ENCODE measurements around the gene TAGLN. TPM values are rescaled to one million over a fixed set of nuclear protein-coding genes. Genes with fewer than 3 reads are reported as not detected.

The TAGLN gene
- total RNA-seq, 1 experiment from 2014 or later: 4.2 TPM

DNA sequence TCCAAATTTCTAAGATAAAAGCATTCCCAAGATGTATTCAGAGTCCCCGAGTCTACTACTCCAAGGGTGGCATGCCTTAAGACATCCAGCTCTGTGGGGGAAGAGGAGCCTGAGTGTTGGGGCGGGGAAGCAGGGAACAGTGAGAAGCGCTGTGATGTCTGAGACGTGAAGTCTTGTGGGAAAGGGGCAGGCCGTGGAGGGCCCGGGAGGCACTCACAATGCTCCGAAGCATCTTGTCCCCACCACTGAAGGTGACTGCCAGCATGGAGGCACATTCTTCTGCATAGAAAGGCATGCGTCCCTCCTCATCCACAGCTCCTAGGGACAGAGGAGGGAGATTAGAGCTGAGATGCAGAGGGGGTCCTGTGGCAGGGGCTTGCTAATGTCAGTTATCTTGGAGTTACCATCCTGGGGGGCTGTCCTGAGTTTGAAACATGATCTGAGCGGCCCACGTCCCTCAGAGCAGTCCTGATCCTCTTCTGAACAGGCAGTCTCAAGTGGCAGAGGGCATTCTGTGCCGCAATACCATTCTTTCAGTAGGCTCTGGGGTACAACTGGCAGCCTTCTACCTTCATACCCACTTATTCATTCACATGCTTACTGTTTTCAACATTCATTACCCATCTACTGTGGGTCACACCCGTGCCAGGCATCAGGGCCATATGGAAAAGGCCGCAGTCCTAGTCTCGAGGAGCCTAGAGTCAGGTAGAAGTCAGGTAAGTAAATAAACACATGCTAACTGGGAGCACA is 24.0 kb downstream of the TAGLN start:
- Histone ChIP-seq H3K4me3 (no peak overlapping the region), H3K27me3 (no peaks in the 10 kb centered on the region), H3K36me3 (no peaks in the 10 kb centered on the region), H3K4me1 (peaks cover 22% of the 10 kb centered on the region), H3K27ac (no peak overlapping the region), H3K9me3 (replicated peaks) (no peaks in the 10 kb centered on the region)
- DNase-seq: no peak

DNA sequence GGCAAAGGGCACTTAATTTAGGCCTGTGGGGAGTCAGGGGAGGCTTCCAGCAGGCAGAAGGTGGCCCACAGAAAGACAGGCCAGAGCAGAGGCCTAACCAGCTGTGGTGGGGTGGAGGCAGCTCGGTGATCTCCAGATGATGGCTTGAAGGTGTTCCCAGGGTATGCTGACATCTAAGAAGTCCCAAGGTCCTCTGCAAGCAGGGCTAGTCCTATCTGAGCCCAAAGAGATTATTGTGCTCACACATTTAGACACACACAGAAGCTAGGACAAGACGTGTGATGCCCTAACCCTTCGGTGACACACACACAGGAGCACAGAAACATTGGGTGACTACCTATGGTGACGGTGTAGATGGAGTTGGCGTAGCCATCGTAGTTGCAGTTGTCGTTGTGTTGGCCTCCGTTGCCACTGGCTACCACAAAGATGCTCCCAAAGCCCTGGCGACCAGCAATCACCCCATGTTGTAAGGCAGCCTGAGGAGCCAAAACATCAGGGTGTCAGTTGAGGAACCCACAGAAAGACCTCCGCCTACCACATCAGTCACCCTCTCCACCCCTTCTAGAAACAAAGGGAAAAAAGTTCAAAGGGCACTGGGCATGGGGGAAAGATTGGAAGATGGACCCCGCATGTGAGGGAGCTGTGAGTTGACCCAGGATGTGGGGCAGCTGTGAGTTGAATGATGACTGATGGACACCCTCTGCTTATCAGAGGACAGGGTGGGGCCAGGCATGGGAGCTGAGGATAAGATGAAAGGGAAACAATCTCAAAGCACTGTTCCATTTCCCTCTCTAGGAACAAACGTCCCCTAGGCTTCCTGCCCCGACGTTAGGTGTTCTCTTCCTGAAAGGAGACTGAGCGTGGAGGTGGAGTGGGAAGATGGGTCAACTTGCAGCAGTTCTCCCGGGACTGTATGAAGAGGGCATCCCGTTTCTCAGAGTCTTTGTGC is 24.8 kb downstream of the TAGLN start:
- no peaks in the 10 kb centered on the region for H3K36me3 ChIP-seq

DNA sequence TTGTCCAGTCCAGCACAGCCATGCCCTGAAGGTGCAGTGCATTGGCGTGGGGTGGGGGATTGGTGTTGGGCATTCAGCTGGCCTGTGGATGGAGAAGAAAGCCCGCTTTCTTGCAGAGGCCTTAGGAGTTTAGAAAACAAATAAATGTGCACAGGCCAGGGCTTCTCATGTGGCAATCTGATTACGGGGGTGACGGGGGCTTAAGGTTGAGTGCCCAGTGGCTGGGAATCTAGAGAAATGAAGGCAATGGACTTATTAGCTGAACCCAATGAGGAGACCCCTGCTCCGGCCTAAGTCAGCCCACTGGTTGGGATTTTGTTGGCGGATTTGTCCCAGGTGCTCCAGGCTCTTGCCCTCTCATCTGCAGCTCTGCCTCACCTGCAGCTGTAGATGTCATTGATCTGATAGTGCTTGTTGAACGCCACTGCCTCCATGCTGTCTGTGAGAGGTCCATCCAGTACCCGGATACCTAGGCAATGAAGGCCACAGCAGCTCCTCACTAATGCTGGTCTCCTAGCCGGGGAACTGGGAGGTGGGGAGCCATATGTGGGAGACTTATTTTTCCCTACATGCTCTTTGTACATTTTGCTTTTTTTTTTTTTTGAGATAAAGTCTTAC is 26.5 kb downstream of the TAGLN start:
- Histone ChIP-seq H3K27me3 (no peaks in the 10 kb centered on the region), H3K4me3 (no peak overlapping the region), H3K4me1 (peaks cover 21% of the 10 kb centered on the region), H3K36me3 (no peaks in the 10 kb centered on the region), H3K9me3 (replicated peaks) (no peaks in the 10 kb centered on the region), H3K27ac (no peak overlapping the region)
- DNase-seq: no peak

More for the DNA sequence above, 24.8 kb downstream of the TAGLN start:
- no peak for DNase-seq
- H3K27ac ChIP-seq: no peak overlapping the region
- H3K27me3 ChIP-seq: no peaks in the 10 kb centered on the region
- H3K9me3 ChIP-seq (replicated peaks): no peaks in the 10 kb centered on the region
- peaks cover 22% of the 10 kb centered on the region for H3K4me1 ChIP-seq
- no peak overlapping the region for H3K4me3 ChIP-seq

DNA sequence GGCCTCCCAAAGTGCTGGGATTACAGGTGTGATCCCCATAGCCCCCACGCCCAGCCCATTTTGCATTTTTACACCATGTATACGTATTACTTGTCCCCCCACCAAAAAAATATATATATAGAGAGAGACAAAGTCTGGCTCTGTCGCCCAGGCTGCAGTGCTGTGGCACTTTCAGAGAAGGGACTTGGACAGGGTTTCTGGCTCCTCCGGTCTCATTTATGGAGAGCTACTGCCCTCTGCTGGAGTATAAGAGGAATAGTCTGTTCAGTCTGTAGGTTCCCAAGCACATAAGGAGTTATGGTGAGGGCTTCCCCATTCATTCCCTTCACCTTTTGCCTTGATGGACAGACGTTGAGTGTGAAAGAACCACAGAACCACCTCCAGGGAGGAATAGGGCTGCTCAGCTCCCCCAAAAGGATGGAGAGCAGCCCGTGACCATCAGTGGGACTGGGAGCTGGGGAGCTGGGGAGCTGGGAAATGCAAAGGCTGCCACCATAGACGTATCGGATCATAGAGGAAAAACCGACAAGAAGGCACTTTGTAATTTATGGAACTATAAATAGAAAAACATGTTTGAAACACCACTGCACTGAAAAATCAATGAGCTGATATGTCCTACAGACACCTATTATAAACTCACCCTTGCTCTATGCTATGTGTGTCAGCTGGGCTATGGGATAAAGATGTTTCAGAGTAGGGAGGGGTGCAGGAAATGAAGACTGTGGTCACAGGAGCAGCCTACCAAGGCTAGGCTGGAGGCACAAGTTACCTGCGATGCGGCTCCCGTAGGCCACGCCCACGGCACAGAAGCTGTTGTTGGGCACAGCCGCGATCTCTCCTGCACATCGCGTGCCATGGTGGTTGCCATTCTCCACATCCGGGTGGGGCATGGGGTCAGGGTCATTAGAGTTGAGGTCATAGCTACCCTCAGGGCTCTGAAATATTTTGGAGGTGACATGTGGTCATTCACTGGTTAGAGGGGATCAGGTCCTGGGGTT is 27.5 kb downstream of the TAGLN start:
- no peak overlapping the region for H3K4me3 ChIP-seq
- H3K4me1 ChIP-seq: peaks cover 11% of the 10 kb centered on the region
- H3K27ac ChIP-seq: no peak overlapping the region
- DNase-seq: peak; percentile 38 to 85
- no peaks in the 10 kb centered on the region for H3K27me3 ChIP-seq
- no peaks in the 10 kb centered on the region for H3K36me3 ChIP-seq
- no peaks in the 10 kb centered on the region for H3K9me3 ChIP-seq (replicated peaks)

DNA sequence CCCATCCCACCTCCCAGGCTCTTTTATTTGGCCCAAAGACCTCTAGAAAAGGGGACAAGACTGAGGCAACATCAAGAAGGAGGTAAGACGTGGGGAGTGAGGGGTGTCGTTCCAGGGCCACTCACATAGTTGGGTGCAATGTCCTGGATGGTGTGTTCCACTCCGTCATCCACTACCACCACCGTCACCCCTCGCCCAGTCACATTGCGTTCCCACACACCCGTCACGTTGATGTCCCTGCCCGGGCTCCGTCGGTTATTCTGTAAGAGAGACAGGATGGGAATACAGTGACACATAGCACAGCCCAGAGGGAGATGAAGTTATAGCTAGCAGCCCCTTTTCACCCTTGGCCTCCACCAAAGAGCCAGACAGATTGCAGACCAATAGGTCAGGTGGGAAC is 28.9 kb downstream of the TAGLN start:
- DNase-seq: no peak
- no peak overlapping the region for H3K27ac ChIP-seq
- no peaks in the 10 kb centered on the region for H3K27me3 ChIP-seq
- H3K9me3 ChIP-seq (replicated peaks): no peaks in the 10 kb centered on the region
- H3K4me3 ChIP-seq: no peak overlapping the region
- H3K36me3 ChIP-seq: no peaks in the 10 kb centered on the region
- no peaks in the 10 kb centered on the region for H3K4me1 ChIP-seq

DNA sequence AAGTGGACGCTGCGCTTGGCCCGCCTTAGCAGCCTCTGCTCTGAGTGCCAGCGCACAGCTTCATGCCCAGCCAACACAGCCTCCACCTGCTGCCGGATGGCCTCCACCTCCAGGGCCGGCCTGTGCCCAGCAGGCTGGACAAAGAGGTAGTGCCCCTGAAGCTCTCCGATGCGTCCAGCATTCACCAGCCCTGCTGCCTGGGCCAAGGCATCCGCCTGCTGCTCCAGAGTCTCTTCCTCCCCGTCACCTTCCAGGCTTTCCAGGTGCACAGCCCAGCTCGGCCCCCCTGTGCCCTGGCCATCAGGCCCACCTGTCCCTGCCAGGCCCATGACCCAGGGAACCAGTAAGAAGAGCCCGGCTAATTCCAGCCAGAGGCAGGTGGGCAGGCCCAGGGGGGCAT is 30.2 kb downstream of the TAGLN start:
- H3K9me3 ChIP-seq (replicated peaks): no peaks in the 10 kb centered on the region
- no peak for DNase-seq
- no peaks in the 10 kb centered on the region for H3K4me1 ChIP-seq
- no peaks in the 10 kb centered on the region for H3K36me3 ChIP-seq
- H3K27me3 ChIP-seq: no peaks in the 10 kb centered on the region
- no peak overlapping the region for H3K27ac ChIP-seq
- no peak overlapping the region for H3K4me3 ChIP-seq

DNA sequence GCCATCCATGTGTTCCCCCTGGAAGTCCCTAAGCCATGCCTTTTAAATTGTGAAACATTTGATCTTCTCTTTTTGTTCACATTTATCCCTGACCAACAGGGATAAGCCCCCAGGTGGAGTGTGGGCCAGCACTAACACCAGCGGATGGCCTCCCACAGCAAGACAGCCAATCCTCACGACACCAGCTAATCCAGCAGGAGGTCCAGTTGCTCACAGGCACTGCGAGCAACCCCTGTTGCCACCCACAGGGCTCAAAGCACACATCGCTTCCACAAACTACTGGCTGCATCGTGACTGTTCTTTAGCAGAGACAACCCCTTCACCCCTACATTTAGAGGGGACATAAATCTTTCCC is 30.7 kb downstream of the TAGLN start:
- Histone ChIP-seq H3K36me3 (no peaks in the 10 kb centered on the region), H3K4me3 (no peak overlapping the region), H3K9me3 (replicated peaks) (no peaks in the 10 kb centered on the region), H3K4me1 (no peaks in the 10 kb centered on the region), H3K27ac (no peak overlapping the region), H3K27me3 (no peaks in the 10 kb centered on the region)
- DNase-seq: no peak

DNA sequence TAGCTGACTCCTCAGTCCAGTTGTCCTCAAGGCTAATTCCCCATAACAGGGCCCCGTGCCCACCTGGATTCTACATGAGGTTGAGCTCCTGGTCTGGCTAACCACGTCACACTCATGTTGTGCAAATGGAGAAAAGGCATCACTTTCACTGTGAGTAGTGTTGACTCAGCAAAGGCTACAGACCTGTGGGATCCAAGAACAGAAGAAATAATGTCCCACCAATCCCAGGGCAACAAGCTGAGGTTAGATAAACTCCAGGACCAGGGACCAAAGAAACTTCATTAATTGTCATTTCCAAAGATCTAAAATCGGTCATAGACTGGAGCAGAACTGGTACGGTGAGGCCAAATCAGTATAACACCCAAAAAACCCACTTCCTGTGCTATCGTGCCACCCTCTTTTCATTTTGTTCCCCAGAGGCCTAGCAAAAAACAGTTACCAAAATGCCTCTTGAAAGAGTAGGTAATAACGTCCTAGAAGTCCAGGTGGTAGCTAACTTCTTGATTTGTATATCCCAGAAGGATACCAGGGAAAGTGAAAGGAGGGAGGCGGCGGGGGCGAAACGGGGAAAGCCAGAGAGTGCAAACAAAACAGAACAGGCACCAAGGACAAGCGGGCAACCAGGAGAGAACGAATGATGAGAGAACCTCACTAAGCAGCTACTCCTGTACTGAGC is 31.3 kb downstream of the TAGLN start:
- no peaks in the 10 kb centered on the region for H3K4me1 ChIP-seq
- H3K36me3 ChIP-seq: no peaks in the 10 kb centered on the region
- H3K27ac ChIP-seq: no peak overlapping the region
- no peaks in the 10 kb centered on the region for H3K27me3 ChIP-seq
- H3K9me3 ChIP-seq (replicated peaks): no peaks in the 10 kb centered on the region
- no peak overlapping the region for H3K4me3 ChIP-seq
- DNase-seq: no peak

DNA sequence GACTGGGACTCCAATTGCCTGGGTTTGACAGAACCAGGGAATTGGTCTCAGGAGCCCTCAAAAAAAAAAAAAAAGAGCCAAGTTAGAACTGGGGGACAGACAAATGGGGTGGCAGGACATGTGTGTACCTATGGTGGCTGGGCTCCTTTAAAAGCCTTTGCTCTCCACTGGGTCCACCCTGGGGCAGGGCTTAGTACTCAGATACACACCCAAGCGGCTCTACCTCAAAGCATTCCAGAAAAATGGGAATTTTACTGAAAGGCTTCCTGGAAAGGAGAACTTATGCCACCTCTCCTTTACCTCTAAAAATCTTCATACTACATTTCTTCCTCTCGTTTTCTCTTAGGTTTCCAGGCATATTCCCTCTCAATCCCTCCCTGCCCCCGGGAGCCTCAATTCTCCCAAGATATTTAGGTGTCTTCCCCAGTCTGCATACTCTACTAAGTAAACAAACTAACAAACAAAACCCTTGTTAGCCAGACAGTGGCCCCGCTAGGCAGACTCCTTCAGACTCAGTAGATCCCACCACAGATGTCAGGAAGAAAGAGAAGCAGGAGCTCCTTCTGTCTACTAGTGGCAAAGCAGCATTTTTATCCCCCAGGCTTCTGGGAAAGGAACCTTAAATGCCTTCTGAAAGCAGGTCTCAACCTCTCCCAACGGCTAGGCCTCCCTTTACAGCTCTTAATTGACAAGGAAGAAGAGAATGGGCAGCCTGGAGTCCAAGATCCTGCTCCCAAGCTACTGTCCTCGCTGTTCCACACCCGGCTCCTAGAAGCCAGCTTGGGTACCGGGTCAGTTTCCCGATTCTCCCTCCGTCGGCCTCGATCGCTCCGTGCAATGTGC is 32.0 kb downstream of the TAGLN start:
- DNase-seq: peak in 1 of 2 experiments; percentile 12
- H3K4me1 ChIP-seq: no peaks in the 10 kb centered on the region
- peak overlapping the region; percentile 82 for H3K4me3 ChIP-seq
- H3K36me3 ChIP-seq: no peaks in the 10 kb centered on the region
- no peaks in the 10 kb centered on the region for H3K27me3 ChIP-seq
- no peak overlapping the region for H3K27ac ChIP-seq
- H3K9me3 ChIP-seq (replicated peaks): no peaks in the 10 kb centered on the region

DNA sequence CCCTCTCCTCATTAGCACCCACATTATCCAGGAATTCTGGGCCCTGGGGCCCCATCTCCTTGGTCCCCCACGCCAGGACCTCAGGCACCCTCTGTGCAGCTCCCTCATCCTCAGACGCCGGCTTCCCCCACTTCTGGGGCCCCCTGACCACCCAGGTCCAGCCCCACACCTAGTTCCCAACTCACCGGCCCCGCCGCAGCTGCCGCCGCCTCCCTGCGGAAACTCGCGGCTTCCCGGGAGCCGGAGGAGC is 32.6 kb downstream of the TAGLN start, which contains the start of gene PCSK7:
Gene PCSK7, minus strand, starts transcription at position 232 of the 250 bp plus-strand sequence. CDS start 2,229 bp downstream, outside the sequence.
- peak within 1 kb of the TSS; percentile 82 for H3K4me3 ChIP-seq
- H3K9me3 ChIP-seq (replicated peaks): no peaks in the 10 kb centered on the region
- H3K36me3 ChIP-seq: no peaks in the 10 kb centered on the region
- peak in 1 of 2 experiments; percentile 59 for DNase-seq
- H3K27me3 ChIP-seq: no peaks in the 10 kb centered on the region
- peak within 1 kb of the TSS; percentile 47; the same call in 1 of the 2 replicates for H3K27ac ChIP-seq
- no peaks in the 10 kb centered on the region for H3K4me1 ChIP-seq

DNA sequence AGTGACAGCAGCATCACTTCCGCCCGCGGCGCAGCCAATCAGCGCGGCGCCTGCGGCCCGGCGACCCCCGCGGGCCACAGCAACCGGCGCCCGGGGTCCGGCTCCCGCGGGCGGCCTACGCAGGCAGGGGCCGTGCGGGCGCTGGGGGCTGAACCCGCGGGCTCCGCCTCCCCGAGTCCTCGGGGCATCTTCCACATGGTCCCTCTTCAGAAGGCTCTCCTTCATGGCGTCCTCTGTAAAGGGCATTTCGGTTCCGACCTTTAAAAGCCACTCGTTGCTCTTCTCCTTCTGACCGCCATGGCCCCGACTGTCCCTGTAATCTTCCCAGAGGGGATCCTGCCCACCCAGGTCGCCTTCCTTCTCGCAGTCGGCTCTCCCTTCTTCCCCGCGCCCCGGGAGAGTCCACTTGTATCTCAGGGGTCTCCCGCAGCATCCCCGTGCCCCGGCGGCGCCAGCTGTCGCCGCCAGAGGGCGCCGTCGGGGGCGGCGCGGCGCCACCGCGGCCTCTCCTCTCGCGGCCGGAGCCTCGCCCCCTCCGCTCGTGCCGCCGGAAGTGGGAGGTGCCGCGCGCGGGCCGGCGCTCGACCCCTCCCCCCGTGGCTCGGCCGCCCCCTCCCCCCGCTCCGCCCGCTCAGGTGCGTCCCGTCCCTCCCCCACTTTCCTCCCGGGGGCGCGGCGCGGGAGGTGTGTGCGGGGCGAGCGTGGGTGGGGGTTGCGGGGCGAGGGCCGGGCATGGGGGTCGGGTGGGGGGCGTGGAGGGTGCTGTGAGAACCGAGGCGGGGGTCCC is 33.1 kb downstream of the TAGLN start, which contains the start of gene RNF214:
Gene RNF214, plus strand, starts transcription at position 580 of the 787 bp plus-strand sequence. CDS start 1,602 bp downstream, outside the sequence.
- DNase-seq: peak; percentile 47 to 72
- H3K27ac ChIP-seq: peak within 1 kb of the TSS; percentile 47; the same call in 1 of the 2 replicates
- no peaks in the 10 kb centered on the region for H3K4me1 ChIP-seq

DNA sequence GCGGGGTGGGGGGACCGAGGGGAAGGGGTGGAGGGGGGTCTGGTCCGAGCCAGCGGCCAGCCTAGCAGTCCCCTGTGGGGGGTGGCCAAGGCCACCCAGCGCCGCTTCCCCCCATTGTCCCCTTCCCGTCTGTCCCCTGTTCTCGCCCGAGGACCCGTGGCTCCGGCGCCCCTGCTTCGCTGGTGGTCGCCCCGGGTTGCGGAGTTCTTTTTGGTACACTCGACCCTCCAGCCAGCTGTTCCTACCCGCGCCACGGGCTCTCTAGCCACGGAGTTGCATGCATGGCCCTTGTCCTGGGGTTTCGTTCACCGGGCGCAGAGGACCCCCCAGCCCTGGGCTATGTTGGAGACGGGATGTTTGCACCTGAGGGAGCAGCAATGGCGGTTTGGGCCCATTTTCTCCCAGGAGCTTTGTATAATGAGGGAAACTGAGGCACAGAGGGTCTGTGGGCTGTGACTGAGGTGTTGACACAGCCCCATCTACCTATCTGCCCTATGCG is 33.8 kb downstream of the TAGLN start:
- Histone ChIP-seq H3K9me3 (replicated peaks) (no peaks in the 10 kb centered on the region), H3K27me3 (no peaks in the 10 kb centered on the region), H3K36me3 (no peaks in the 10 kb centered on the region), H3K4me1 (no peaks in the 10 kb centered on the region), H3K27ac (no peak overlapping the region), H3K4me3 (peak overlapping the region; percentile 82)
- DNase-seq: peak; percentile 26 to 27

More for the DNA sequence above, 33.1 kb downstream of the TAGLN start, which contains the start of gene RNF214:
- Histone ChIP-seq H3K36me3 (no peaks in the 10 kb centered on the region), H3K4me3 (peak within 1 kb of the TSS; percentile 82), H3K27me3 (no peaks in the 10 kb centered on the region), H3K9me3 (replicated peaks) (no peaks in the 10 kb centered on the region)

Data from SJCRH30 (cell line).